TTC549 (cell line): Measurements from ENCODE around the gene POLG.

Experiments
- FAIRE-seq: peaks from 2 replicates; lab custom pipeline; 2012; peaks lifted over from hg19 to GRCh38; lab: Jason Lieb, UNC

The POLG gene

GRCh38 chr15:89356634-89357298, 22.1 kb upstream of the POLG start:
- no peak for FAIRE-seq

GRCh38 chr15:89353991-89354390, 19.4 kb upstream of the POLG start:
- FAIRE-seq = no peak

GRCh38 chr15:89352476-89352875, 17.9 kb upstream of the POLG start:
- FAIRE-seq = no peak

- FAIRE-seq = no peak
Observed at GRCh38 chr15:89349206-89349558, 14.6 kb upstream of the POLG start.

GRCh38 chr15:89346516-89347231, 12.1 kb upstream of the POLG start:
- FAIRE-seq = no peak

- no peak for FAIRE-seq
Observed at GRCh38 chr15:89345248-89345647, 10.6 kb upstream of the POLG start.

GRCh38 chr15:89342840-89343239, 8.2 kb upstream of the POLG start:
- FAIRE-seq = no peak

GRCh38 chr15:89341316-89342005, 6.8 kb upstream of the POLG start:
- no peak for FAIRE-seq

- FAIRE-seq = no peak
Observed at GRCh38 chr15:89340573-89340972, 5.9 kb upstream of the POLG start.

- no peak for FAIRE-seq
Observed at GRCh38 chr15:89338036-89338435, 3.4 kb upstream of the POLG start.

GRCh38 chr15:89335298-89336041, 846 bp upstream of the POLG start:
- no peak for FAIRE-seq

GRCh38 chr15:89333959-89334509, 590 bp downstream of the POLG start:
- no peak for FAIRE-seq

GRCh38 chr15:89333011-89333860, 1.4 kb downstream of the POLG start:
- FAIRE-seq = no peak

- no peak for FAIRE-seq
Observed at GRCh38 chr15:89332446-89332845, 2.2 kb downstream of the POLG start.

GRCh38 chr15:89330881-89331595, 3.6 kb downstream of the POLG start:
- no peak for FAIRE-seq

GRCh38 chr15:89330119-89330518, 4.5 kb downstream of the POLG start:
- no peak for FAIRE-seq

GRCh38 chr15:89329329-89330084, 5.1 kb downstream of the POLG start:
- FAIRE-seq = no peak

GRCh38 chr15:89328398-89329254, 6.0 kb downstream of the POLG start:
- no peak for FAIRE-seq

- no peak for FAIRE-seq
Observed at GRCh38 chr15:89327113-89327512, 7.5 kb downstream of the POLG start.
